Glutamatergic neuron (in vitro differentiated cells): ENCODE measurements around the gene CHST11. TPM values are rescaled to one million over a fixed set of nuclear protein-coding genes. Genes with fewer than 3 reads are reported as not detected.

Experiments used
- DNase-seq: peaks from one replicate; pipeline ENCODE4 v3.0.0; 2022
- H3K27ac Mint-ChIP-seq: one replicate; pipeline ENCODE4 v1.8.0; 2020; ENCODE audit warnings: mild to moderate bottlenecking, mixed read lengths, inconsistent platforms; ENCODE audit not compliant: unreplicated experiment
- H3K27me3 Mint-ChIP-seq: one replicate; pipeline ENCODE4 v1.8.0; 2020; ENCODE audit warnings: mild to moderate bottlenecking, moderate library complexity, mixed read lengths, inconsistent platforms; ENCODE audit not compliant: unreplicated experiment
- H3K36me3 Mint-ChIP-seq: one replicate; pipeline ENCODE4 v1.8.0; 2020; ENCODE audit warnings: mild to moderate bottlenecking, mixed read lengths, inconsistent platforms; ENCODE audit not compliant: unreplicated experiment
- H3K4me1 Mint-ChIP-seq: one replicate; pipeline ENCODE4 v1.8.0; 2020; ENCODE audit warnings: mild to moderate bottlenecking, low read depth, mixed read lengths, inconsistent platforms; ENCODE audit not compliant: unreplicated experiment
- H3K4me3 Mint-ChIP-seq: one replicate; pipeline ENCODE4 v1.8.0; 2020; ENCODE audit warnings: mild to moderate bottlenecking, mixed read lengths, inconsistent platforms; ENCODE audit not compliant: unreplicated experiment
- H3K9me3 Mint-ChIP-seq: one replicate; pipeline ENCODE4 v1.8.0; 2020; ENCODE audit warnings: mild to moderate bottlenecking, moderate library complexity, mixed read lengths, inconsistent platforms; ENCODE audit not compliant: unreplicated experiment
- total RNA-seq: library from RNA; stranded (reverse); fragmentation: NEBNext Ultra II Directional; extraction: Animal tissue kit (Norgen Biotek cat#: 25700); gene quantifications from one replicate; pipeline ENCODE4 v1.2.1, GENCODE V29; 2021; ENCODE audit not compliant: unreplicated experiment
- TF ChIP-seq, protein P1 (sequence below): fragments of 200-600 bp; sonication (generic); IDR thresholded peaks from one replicate; pipeline ENCODE4 v1.5.0; 2021; ENCODE audit not compliant: partially characterized antibody, unreplicated experiment

The CHST11 gene
- total RNA-seq, 1 donor from 2014 or later = 11.5 TPM

DNA sequence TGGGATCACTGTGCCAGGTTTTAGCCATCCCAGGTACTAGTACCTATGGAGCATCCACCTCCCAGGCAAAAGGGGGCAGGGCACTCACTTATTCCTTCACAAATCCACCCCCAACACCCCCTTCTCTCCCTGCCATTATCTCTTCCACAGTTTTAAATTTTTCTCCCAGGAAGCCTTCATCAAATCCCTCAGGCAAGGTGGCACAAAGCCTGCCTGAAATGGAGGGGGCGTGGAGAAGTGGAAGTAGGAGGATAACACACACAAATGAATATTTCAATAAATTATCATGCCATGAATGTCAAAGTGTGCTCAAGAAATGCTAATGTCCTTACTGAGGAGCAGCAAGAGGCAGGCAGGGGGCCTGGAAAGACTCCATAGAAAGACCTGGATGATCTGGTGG, 4.7 kb upstream of the CHST11 start:
- peaks cover 4% of the 10 kb centered on the region for H3K27me3 Mint-ChIP-seq
- no peak overlapping the region for H3K27ac Mint-ChIP-seq
- TF ChIP-seq, protein P1, sequence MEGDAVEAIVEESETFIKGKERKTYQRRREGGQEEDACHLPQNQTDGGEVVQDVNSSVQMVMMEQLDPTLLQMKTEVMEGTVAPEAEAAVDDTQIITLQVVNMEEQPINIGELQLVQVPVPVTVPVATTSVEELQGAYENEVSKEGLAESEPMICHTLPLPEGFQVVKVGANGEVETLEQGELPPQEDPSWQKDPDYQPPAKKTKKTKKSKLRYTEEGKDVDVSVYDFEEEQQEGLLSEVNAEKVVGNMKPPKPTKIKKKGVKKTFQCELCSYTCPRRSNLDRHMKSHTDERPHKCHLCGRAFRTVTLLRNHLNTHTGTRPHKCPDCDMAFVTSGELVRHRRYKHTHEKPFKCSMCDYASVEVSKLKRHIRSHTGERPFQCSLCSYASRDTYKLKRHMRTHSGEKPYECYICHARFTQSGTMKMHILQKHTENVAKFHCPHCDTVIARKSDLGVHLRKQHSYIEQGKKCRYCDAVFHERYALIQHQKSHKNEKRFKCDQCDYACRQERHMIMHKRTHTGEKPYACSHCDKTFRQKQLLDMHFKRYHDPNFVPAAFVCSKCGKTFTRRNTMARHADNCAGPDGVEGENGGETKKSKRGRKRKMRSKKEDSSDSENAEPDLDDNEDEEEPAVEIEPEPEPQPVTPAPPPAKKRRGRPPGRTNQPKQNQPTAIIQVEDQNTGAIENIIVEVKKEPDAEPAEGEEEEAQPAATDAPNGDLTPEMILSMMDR = no peak
- peaks cover 2% of the 10 kb centered on the region for H3K36me3 Mint-ChIP-seq
- H3K4me1 Mint-ChIP-seq = no peaks in the 10 kb centered on the region
- no peak overlapping the region for H3K4me3 Mint-ChIP-seq
- no peaks in the 10 kb centered on the region for H3K9me3 Mint-ChIP-seq
- no peak for DNase-seq

DNA sequence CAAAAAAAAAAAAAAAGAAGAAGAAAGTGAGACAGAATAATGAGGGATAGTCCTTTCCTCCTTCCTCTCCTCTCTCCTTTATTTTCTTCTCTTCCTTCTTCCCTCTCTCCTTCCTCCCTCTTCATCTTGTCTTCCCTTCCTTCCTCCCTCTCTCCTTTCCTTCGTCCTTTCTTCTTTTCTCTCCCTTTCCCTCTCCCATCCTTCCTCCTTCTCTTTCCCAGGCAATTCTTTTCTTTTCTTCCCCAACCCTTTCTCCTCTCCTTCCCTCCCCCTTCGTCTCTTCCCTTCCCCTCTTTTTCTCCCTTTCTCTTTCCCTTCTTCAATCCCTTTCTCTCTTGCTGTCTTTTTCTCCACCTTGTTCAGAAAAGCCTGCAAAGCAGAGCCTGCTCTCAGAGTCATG, 3.6 kb upstream of the CHST11 start:
- Mint-ChIP-seq H3K4me1 (no peaks in the 10 kb centered on the region), H3K36me3 (no peaks in the 10 kb centered on the region), H3K27ac (no peak overlapping the region), H3K27me3 (peaks cover 5% of the 10 kb centered on the region), H3K9me3 (no peaks in the 10 kb centered on the region), H3K4me3 (no peak overlapping the region)
- no peak for DNase-seq
- TF ChIP-seq, protein P1 = no peak

DNA sequence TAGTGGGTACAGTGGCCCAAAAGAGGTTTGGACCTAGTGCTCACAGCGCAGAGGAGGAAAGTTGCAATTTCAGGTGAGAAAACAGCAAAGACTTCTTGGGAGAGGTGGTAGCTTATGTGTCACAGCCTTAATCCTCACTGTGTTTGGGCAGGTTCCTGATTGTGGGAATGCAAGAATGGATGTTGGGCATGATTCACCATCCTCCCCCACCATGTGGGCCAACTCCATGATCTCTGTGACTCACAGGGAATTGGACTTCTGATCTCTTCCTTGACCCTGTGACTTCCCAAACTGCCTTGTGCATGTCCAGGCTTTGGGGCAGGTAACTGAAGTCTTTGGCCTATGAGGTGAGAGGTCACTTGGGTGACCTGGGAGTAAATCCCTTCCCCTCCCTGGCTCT, 1.8 kb upstream of the CHST11 start:
- TF ChIP-seq, protein P1 = no peak
- peaks cover 6% of the 10 kb centered on the region for H3K27me3 Mint-ChIP-seq
- H3K27ac Mint-ChIP-seq = no peak overlapping the region
- peaks cover 2% of the 10 kb centered on the region for H3K9me3 Mint-ChIP-seq
- no peak for DNase-seq
- no peak overlapping the region for H3K4me3 Mint-ChIP-seq
- H3K36me3 Mint-ChIP-seq = no peaks in the 10 kb centered on the region
- H3K4me1 Mint-ChIP-seq = peaks cover 4% of the 10 kb centered on the region

DNA sequence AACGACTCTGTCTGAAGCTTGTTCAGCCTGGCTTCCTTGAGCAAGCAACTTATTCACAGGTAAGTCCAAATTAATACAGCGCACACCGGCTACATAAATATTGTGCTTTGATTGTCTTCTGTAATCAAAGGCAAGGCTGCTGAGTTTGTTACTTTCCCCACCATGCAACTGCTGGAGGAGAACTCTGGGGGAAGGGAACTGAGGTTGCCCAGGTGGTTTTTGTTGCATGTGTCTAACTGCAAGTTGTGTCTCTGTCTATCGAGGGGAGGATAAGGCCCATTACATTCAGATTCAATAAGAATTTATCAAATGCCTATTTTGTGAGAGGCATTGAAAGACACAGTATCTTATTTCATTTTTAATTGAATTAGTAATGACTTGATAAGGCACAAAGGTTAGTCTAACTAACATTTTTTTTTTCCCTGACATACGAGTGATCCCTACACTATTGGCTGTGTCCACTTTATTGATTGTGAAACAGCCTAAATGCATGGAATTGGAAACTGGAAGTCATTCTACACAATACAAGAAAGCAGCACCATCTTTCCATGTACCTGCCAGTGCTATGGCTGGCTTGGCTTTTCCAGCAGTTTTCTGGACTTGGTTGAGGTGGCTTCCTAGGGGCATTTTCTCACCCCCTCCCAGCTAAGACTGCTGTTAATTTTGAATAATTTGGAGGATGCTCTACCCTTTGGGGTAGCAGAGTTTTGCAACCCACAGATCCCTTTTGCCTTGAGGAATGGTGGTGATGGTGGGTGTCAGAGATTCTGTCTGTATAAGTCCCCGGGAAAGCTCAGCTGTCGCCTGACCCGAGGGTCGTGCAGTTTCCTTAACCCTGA, 951 bp upstream of the CHST11 start:
- Mint-ChIP-seq H3K4me3 (peak overlapping the region; percentile 94), H3K27ac (peak overlapping the region; percentile 66), H3K36me3 (no peaks in the 10 kb centered on the region), H3K27me3 (peaks cover 8% of the 10 kb centered on the region), H3K9me3 (peaks cover 4% of the 10 kb centered on the region), H3K4me1 (peaks cover 5% of the 10 kb centered on the region)
- no peak for DNase-seq
- TF ChIP-seq, protein P1 = no peak

DNA sequence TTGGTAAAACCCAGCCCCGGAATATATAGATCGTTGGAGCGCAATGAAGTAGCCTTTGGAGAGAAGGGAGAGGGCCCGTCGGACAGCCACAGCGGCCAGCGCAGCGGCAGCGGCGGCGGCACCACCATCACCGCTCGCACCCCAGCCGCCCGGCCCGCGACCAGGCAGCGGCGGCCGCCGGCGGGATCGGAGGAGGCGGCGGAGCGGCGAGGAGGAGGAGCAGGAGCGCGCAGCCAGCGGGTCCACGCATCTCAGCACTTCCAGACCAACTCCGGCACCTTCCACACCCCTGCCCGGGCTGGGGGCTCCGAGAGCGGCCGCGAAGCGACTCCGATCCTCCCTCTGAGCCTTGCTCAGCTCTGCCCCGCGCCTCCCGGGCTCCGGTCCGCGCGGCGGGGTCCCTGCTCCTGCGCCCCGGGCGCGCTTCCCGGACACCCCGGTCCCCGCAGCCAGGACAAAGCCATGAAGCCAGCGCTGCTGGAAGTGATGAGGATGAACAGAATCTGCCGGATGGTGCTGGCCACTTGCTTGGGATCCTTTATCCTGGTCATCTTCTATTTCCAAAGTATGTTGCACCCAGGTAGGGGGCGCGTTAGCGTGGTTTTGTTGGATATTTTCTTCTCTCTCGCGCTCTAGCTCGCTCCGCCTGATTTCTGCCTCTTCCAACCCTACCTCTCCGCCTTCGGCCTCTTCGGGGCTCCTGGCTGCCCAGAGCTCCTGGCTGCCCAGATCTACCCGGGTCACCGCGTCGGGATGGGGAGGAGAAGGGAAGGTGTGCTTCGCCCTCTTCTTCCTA, 400 bp downstream of the CHST11 start:
- peaks cover 8% of the 10 kb centered on the region for H3K27me3 Mint-ChIP-seq
- peak overlapping the region; percentile 80 for H3K27ac Mint-ChIP-seq
- H3K36me3 Mint-ChIP-seq = no peaks in the 10 kb centered on the region
- DNase-seq = peak; percentile 61
- peak overlapping the region; percentile 98 for H3K4me3 Mint-ChIP-seq
- TF ChIP-seq, protein P1 = peak; percentile 30
- H3K4me1 Mint-ChIP-seq = peaks cover 5% of the 10 kb centered on the region
- H3K9me3 Mint-ChIP-seq = peaks cover 4% of the 10 kb centered on the region
